Activated CD4-positive, alpha-beta T cell treated with anti-CD3 and anti-CD28 coated beads, Interleukin-2, amount 10 ng/mL, durations not matched to agents 24 days and 14 days (primary cell): Measurements from ENCODE around the gene DENND5B. TPM values are rescaled to one million over a fixed set of nuclear protein-coding genes. Genes with fewer than 3 reads are reported as not detected.
"Not testable (repeated sequence)": the region's sequence is repeated elsewhere in the genome, so short reads cannot be mapped to it uniquely, and the experiment has no call there.

ENCODE experiments used
- DNase-seq: peaks from one replicate; pipeline ENCODE4 v3.0.0; 2022
- H3K27ac Mint-ChIP-seq: one replicate; pipeline ENCODE4 v1.8.0; 2022; ENCODE audit warnings: mild to moderate bottlenecking, mixed read lengths
- H3K27me3 Mint-ChIP-seq: one replicate; pipeline ENCODE4 v1.8.0; 2022; ENCODE audit warnings: mixed read lengths
- H3K36me3 Mint-ChIP-seq: one replicate; pipeline ENCODE4 v1.8.0; 2022; ENCODE audit warnings: low read depth, mild to moderate bottlenecking, mixed read lengths
- H3K4me1 Mint-ChIP-seq: one replicate; pipeline ENCODE4 v1.8.0; 2021; ENCODE audit warnings: mixed read lengths
- H3K4me3 Mint-ChIP-seq: one replicate; pipeline ENCODE4 v1.8.0; 2022; ENCODE audit warnings: mild to moderate bottlenecking, moderate library complexity, mixed read lengths
- H3K9me3 Mint-ChIP-seq: one replicate; pipeline ENCODE4 v1.8.0; 2021; ENCODE audit warnings: mixed read lengths
- intact Hi-C: fragments of 100-400 bp; cut with micrococcal nuclease; formaldehyde crosslinking; loops from one replicate; pipeline ENCODE4 v1.15.1; 2023
- total RNA-seq: library from RNA; stranded (reverse); gene quantifications from 2 replicates; pipeline ENCODE4 v1.2.3, GENCODE V29; 2022

The DENND5B gene
- total RNA-seq, 1 donor from 2014 or later, result not detected

GRCh38 chr12:31608299-31608698 is 17.4 kb upstream of the DENND5B start:
- intact Hi-C loops, H3K27ac Mint-ChIP-seq, H3K4me3 Mint-ChIP-seq, H3K27me3 Mint-ChIP-seq, H3K36me3 Mint-ChIP-seq, H3K4me1 Mint-ChIP-seq, DNase-seq, H3K9me3 Mint-ChIP-seq: not testable (repeated sequence)

GRCh38 chr12:31605531-31605930 is 14.6 kb upstream of the DENND5B start:
- Mint-ChIP-seq H3K27me3 (no peaks in the 10 kb centered on the region), H3K36me3 (no peaks in the 10 kb centered on the region), H3K4me1 (no peaks in the 10 kb centered on the region), H3K27ac (no peak overlapping the region), H3K9me3 (peaks cover 10% of the 10 kb centered on the region), H3K4me3 (no peak overlapping the region)
- intact Hi-C loops, result no loop called here
- no peak for DNase-seq

GRCh38 chr12:31603546-31604009 is 12.6 kb upstream of the DENND5B start:
- H3K9me3 Mint-ChIP-seq, result peaks cover 10% of the 10 kb centered on the region
- intact Hi-C loops, result no loop called here
- no peaks in the 10 kb centered on the region for H3K4me1 Mint-ChIP-seq
- no peaks in the 10 kb centered on the region for H3K36me3 Mint-ChIP-seq
- H3K4me3 Mint-ChIP-seq, result no peak overlapping the region
- no peak for DNase-seq
- H3K27me3 Mint-ChIP-seq, result no peaks in the 10 kb centered on the region
- no peak overlapping the region for H3K27ac Mint-ChIP-seq

GRCh38 chr12:31600750-31601149 is 9.8 kb upstream of the DENND5B start:
- intact Hi-C loops, result no loop called here
- Mint-ChIP-seq H3K36me3 (no peaks in the 10 kb centered on the region), H3K4me1 (no peaks in the 10 kb centered on the region), H3K4me3 (no peak overlapping the region), H3K9me3 (no peaks in the 10 kb centered on the region), H3K27me3 (peaks cover 4% of the 10 kb centered on the region), H3K27ac (no peak overlapping the region)
- DNase-seq, result no peak

- Mint-ChIP-seq H3K27me3 (peaks cover 9% of the 10 kb centered on the region), H3K4me1 (no peaks in the 10 kb centered on the region), H3K27ac (no peak overlapping the region), H3K36me3 (no peaks in the 10 kb centered on the region), H3K9me3 (no peaks in the 10 kb centered on the region), H3K4me3 (no peak overlapping the region)
- intact Hi-C loops, result no loop called here
- no peak for DNase-seq
These were observed 9.3 kb upstream of the DENND5B start for GRCh38 chr12:31600252-31600651.

GRCh38 chr12:31599053-31599452 is 8.1 kb upstream of the DENND5B start:
- no peaks in the 10 kb centered on the region for H3K36me3 Mint-ChIP-seq
- intact Hi-C loops, result no loop called here
- no peak overlapping the region for H3K4me3 Mint-ChIP-seq
- H3K27ac Mint-ChIP-seq, result no peak overlapping the region
- DNase-seq, result no peak
- H3K27me3 Mint-ChIP-seq, result peaks cover 11% of the 10 kb centered on the region
- no peaks in the 10 kb centered on the region for H3K9me3 Mint-ChIP-seq
- no peaks in the 10 kb centered on the region for H3K4me1 Mint-ChIP-seq

- Mint-ChIP-seq H3K9me3 (no peaks in the 10 kb centered on the region), H3K27ac (no peak overlapping the region), H3K4me3 (no peak overlapping the region), H3K4me1 (no peaks in the 10 kb centered on the region), H3K27me3 (peaks cover 19% of the 10 kb centered on the region), H3K36me3 (no peaks in the 10 kb centered on the region)
- DNase-seq, result no peak
- intact Hi-C loops, result no loop called here
These were observed 6.1 kb upstream of the DENND5B start for GRCh38 chr12:31597066-31597465.

GRCh38 chr12:31594681-31595080 is 3.7 kb upstream of the DENND5B start:
- intact Hi-C loops, result no loop called here
- Mint-ChIP-seq H3K27me3 (peaks cover 27% of the 10 kb centered on the region), H3K4me1 (peaks cover 4% of the 10 kb centered on the region), H3K4me3 (no peak overlapping the region), H3K27ac (no peak overlapping the region), H3K9me3 (no peaks in the 10 kb centered on the region), H3K36me3 (peaks cover under 1% of the 10 kb centered on the region)
- DNase-seq, result no peak

GRCh38 chr12:31591380-31591901 is 505 bp upstream of the DENND5B start:
- DNase-seq, result peak; percentile 57
- H3K4me1 Mint-ChIP-seq, result peaks cover 7% of the 10 kb centered on the region
- H3K9me3 Mint-ChIP-seq, result no peaks in the 10 kb centered on the region
- intact Hi-C loops, result no loop called here
- peak overlapping the region; percentile 66 for H3K27ac Mint-ChIP-seq
- H3K4me3 Mint-ChIP-seq, result peak overlapping the region; percentile 83
- H3K36me3 Mint-ChIP-seq, result peaks cover 3% of the 10 kb centered on the region
- H3K27me3 Mint-ChIP-seq, result peaks cover 51% of the 10 kb centered on the region

- Mint-ChIP-seq H3K27me3 (peaks cover 52% of the 10 kb centered on the region), H3K27ac (peak overlapping the region; percentile 32), H3K36me3 (peaks cover 3% of the 10 kb centered on the region), H3K4me3 (peak overlapping the region; percentile 87), H3K4me1 (peaks cover 7% of the 10 kb centered on the region), H3K9me3 (no peaks in the 10 kb centered on the region)
- peak; percentile 66 for DNase-seq
- intact Hi-C loops, result no loop called here
These were observed 863 bp downstream of the DENND5B start for GRCh38 chr12:31589904-31590641.

GRCh38 chr12:31589598-31589903 is 1.4 kb downstream of the DENND5B start:
- H3K36me3 Mint-ChIP-seq, result peaks cover 3% of the 10 kb centered on the region
- H3K9me3 Mint-ChIP-seq, result no peaks in the 10 kb centered on the region
- intact Hi-C loops, result no loop called here
- DNase-seq, result no peak
- peak overlapping the region; percentile 32 for H3K27ac Mint-ChIP-seq
- peaks cover 54% of the 10 kb centered on the region for H3K27me3 Mint-ChIP-seq
- H3K4me3 Mint-ChIP-seq, result peak overlapping the region; percentile 87
- peaks cover 7% of the 10 kb centered on the region for H3K4me1 Mint-ChIP-seq

GRCh38 chr12:31588976-31589375 is 2.0 kb downstream of the DENND5B start:
- H3K4me1 Mint-ChIP-seq, result peaks cover 7% of the 10 kb centered on the region
- peak overlapping the region; percentile 87 for H3K4me3 Mint-ChIP-seq
- no peak for DNase-seq
- H3K27ac Mint-ChIP-seq, result no peak overlapping the region
- H3K27me3 Mint-ChIP-seq, result peaks cover 54% of the 10 kb centered on the region
- intact Hi-C loops, result no loop called here
- H3K36me3 Mint-ChIP-seq, result peaks cover 3% of the 10 kb centered on the region
- H3K9me3 Mint-ChIP-seq, result no peaks in the 10 kb centered on the region

- no peaks in the 10 kb centered on the region for H3K9me3 Mint-ChIP-seq
- H3K4me1 Mint-ChIP-seq, result peaks cover 7% of the 10 kb centered on the region
- peaks cover 48% of the 10 kb centered on the region for H3K27me3 Mint-ChIP-seq
- no peak overlapping the region for H3K4me3 Mint-ChIP-seq
- no peak for DNase-seq
- no peak overlapping the region for H3K27ac Mint-ChIP-seq
- intact Hi-C loops, result no loop called here
- H3K36me3 Mint-ChIP-seq, result peaks cover 3% of the 10 kb centered on the region
These were observed 4.2 kb downstream of the DENND5B start for GRCh38 chr12:31586728-31587127.

- intact Hi-C loops, result no loop called here
- Mint-ChIP-seq H3K27ac (no peak overlapping the region), H3K9me3 (no peaks in the 10 kb centered on the region), H3K4me3 (no peak overlapping the region), H3K27me3 (peaks cover 43% of the 10 kb centered on the region), H3K4me1 (peaks cover 4% of the 10 kb centered on the region), H3K36me3 (peaks cover 3% of the 10 kb centered on the region)
- DNase-seq, result no peak
These were observed 5.0 kb downstream of the DENND5B start for GRCh38 chr12:31585895-31586294.

- DNase-seq, result no peak
- H3K36me3 Mint-ChIP-seq, result peaks cover 3% of the 10 kb centered on the region
- H3K4me3 Mint-ChIP-seq, result no peak overlapping the region
- H3K9me3 Mint-ChIP-seq, result no peaks in the 10 kb centered on the region
- no peak overlapping the region for H3K27ac Mint-ChIP-seq
- peaks cover 4% of the 10 kb centered on the region for H3K4me1 Mint-ChIP-seq
- intact Hi-C loops, result no loop called here
- peaks cover 43% of the 10 kb centered on the region for H3K27me3 Mint-ChIP-seq
These were observed 5.7 kb downstream of the DENND5B start for GRCh38 chr12:31585271-31585670.
